GM18909 (cell line): ENCODE measurements around the gene PATJ.

Source experiments
- ATAC-seq: cut with Tn5 transposase; IDR thresholded peaks from one replicate; pipeline ENCODE4 v1.9.1; 2021; ENCODE audit warnings: mild to moderate bottlenecking; ENCODE audit not compliant: unreplicated experiment, poor library complexity

Gene PATJ

DNA sequence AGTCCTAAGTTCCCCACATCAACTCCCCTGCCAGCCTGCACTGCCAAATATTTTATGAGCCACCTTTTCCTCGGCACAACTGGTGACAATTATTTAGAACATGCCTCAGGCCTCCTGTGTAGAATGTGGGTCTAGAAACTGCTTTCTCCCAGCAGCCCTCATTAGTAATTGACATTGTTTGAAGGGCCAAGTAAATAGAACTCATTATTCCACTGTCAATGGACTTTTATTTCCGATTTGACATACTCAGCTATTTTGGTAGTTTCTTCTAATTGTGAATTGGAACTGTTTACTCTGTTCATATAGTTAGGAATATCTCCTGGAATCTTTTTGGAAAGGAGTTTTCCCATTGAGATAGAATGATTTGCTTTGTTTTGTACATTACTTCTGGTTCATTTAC is 283.6 kb downstream of the PATJ start:
- no peak for ATAC-seq

DNA sequence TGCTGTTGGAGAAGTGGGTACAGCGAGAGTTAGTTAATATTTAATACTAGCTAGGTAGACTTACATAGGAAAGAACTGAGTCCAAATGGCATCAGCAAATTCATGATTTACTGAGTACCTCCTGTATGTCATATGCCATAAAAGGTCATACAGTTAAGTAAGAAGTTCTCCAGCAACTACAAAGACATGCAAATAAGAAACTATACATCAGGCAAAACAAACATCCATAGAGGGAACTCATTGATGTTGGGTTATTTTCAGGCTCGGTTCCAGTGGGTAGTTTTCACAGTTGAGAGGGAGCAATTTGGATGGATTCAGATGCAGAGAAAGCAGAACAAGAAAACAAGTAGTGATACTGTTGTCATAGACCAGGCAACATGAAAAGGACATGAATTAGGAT is 287.4 kb downstream of the PATJ start:
- no peak for ATAC-seq

DNA sequence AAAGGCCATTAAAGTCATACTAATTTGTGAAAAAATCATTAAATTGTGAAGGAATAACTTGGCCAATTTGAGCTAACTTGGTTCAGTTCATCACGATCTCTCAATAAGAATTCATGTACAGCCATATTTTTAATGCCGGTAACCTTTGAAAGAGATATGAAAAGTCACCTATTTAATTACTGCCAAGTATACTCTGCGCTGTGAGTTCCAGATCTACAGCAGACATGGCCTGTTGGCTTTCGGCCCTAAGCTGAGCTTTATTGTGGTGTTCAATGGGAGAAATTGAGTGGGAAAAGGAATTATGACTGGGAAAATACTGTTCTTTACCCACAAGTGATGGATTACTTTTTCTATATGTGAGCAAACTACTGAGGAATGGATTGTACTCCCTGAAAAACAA is 292.5 kb downstream of the PATJ start:
- ATAC-seq: no peak

DNA sequence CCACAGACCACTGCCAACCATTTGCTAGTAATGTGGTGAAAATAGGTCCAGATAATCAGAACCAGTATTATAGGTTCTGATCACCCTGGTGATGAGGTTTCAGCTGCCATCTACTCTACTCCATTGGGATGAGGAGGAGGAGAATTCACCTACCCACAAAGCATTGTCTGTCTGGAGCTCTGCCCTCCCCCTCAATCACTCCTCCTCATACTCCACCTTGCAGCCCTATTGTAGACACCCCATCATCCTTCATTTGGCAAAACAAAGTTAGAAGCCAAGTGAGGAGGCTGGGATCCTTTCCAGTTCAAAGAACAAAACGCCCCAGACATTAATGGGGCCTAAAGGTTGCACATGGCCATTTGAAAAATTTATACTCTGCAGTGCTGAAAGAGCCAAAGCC is 295.0 kb downstream of the PATJ start:
- ATAC-seq: no peak

DNA sequence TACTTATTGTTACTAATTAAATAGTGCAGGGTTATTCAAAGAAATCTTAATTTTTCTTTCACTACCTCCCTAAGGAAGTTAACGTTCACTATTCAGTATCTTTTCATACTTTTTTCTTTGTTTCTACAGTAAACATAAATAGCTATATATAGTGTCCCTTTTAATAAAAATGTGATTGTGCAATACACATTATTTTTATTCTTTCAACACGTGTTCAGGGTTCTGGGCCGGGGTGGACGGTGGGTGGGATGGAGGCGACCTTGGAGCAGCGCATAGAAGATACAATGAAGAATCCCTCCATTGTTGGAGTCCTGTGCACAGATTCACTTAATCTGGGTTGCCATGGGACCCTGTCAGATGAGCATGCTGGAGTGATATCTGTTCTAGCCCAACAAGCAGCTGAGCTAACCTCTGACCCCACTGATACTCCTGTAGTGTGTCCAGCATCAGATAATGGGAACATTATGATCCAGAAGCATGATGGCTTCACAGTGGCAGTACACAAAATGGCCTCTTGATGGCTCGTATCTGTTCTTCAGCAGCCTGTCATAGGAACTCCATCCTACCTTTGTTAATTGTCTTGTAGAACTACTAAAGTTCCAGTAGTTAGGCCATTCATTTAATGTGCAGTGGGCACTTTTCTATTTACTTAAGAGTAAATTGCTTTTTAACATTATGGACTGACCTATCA is 296.5 kb downstream of the PATJ start:
- no peak for ATAC-seq

DNA sequence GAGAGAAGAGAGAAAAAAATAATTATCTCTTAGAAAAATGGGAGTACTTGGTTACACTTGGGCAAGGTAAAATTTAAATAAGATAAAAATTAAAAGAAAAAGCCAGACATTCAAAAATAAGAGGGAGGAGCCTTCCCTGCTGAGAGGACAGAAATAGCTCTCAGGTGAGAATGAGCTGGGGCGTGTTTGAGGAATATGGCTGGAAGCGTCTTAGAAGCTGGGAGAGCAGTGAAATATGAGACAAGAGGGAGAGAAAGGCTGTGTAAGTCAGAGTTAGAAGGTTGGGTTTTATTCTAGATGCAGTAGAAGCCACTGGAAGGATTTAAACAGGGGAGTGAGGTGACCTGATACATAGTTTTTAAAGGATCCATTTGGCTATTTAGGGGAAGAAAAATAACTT is 298.2 kb downstream of the PATJ start:
- no peak for ATAC-seq

DNA sequence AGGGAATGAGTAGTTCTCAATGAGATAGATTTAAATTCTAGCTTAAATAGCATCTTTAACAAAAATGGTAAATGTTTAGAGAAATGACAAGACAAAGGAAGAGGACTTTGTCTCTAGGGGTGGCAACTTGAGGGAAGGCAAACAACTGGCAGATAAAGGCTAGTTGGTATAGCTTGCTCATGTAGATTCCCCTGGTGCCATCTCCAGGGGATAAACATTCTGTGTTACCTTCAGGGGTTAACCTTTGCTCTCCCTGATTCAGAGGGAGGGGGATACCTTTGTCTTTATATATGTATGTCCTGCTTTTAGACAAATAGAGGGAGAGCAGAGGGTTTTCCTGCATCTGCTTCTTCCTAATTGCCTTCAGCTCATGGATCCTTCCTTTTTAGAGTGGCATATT is 298.7 kb downstream of the PATJ start:
- ATAC-seq: no peak

DNA sequence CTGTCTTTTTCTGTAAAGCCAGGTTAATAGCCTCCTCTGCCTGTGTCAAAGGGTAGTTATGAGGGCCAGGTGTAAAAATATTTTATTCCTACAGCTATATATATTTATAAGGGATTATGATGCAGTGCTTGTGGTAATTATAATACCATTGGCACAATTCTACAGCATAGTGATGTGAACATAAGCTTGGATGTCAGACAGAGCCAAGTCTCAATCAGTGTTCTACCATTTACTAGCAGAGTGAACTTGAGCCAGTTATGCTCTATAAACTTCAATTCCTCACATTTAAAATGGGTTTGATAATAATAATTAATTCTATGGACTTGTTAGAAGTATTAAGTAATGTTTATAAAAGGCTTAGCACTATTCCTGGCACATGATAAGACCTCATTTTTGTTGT is 300.9 kb downstream of the PATJ start:
- ATAC-seq: no peak

DNA sequence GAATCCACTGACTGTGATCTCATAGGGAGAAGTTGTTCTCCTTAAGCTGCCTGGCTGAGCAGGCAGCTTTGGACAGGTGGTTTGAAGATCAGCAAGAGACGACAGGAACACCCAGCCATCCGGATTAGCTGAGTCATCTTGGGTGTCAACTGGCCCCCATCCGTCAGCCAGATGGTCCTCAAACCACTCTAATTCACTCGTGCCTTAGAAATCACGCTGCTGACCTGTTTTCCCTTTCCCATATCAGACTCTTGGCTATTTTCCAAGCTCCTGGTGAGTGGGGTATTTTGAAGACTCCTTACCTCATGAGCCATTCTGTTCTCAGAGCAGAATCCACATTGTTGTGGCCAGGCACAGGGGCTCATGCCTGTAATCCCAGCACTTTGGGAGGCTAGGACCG is 303.3 kb downstream of the PATJ start:
- no peak for ATAC-seq

DNA sequence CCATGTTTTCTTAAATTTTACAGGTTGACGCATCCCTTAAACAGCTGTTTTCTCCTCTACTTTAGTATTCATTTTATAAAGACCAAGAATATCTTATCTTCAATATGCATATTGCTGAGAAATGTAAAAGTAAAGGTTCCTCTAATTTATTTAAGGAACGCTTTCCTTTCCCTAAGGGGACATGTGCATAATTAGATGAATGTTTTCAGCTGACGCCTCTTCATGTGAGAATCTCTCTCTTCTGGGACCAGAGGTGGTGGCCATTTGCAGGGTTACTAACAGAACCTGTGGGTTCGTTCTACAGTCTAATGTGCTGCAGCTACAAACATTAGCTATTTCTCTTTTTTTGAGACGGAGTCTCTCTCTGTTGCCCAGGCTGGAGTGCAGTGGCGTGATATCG is 304.6 kb downstream of the PATJ start:
- ATAC-seq: no peak

DNA sequence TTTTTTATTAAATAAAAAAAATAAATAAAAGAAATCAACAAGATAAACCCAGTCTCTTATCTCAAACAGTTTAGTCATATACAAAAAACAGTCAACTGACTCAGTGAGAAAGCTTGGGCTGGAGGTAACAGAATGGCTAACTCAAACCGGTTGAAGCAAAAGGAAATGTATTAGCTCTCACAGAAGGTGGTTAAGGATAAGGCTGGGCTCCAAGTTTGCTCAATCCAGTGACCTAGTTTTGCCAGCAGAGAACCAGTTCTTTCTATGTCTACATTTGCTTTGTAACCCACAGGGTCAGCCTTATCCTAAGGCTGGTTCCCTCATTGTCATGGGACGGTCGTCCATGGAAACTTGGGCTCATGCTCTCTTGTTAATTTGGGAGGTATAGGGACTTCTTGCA is 307.9 kb downstream of the PATJ start:
- no peak for ATAC-seq

DNA sequence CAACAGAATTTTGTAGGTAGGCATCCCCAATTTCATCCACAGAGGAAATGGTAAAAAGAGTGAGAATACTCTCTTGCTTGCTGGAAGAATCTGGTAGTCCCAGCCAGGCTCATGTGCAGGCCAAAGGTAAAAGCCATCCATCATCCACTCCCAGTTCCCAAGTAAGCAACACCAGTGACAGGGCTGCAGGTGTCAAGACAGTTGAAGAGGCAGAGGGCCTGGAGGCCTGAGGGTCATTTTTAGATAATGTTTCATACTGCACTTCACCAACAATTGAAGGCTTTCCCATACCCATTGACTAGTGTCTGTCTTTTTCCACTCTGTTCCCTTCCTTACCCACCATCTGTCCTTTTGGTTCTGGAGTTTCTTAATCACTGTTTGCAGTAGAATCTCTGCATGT is 310.7 kb downstream of the PATJ start:
- no peak for ATAC-seq

DNA sequence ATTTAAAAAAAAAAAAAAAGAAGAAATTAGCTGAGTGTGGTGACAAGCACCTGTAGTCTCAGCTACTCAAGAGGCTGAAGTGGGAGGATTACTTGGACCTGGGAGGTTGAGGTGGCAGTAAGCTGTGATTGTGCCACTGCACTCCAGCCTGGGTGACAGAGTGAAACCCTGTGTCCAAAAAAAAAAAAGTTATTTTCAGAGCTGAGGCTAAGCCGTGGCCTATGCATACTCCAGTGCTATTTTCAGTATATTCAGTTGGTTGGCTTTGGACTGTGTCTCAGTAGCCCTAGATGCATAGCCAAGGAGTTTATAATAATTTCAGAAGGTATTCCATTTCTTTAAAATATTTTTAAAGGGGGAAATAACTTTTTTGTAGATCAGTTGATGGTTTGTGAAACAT is 311.9 kb downstream of the PATJ start:
- no peak for ATAC-seq

DNA sequence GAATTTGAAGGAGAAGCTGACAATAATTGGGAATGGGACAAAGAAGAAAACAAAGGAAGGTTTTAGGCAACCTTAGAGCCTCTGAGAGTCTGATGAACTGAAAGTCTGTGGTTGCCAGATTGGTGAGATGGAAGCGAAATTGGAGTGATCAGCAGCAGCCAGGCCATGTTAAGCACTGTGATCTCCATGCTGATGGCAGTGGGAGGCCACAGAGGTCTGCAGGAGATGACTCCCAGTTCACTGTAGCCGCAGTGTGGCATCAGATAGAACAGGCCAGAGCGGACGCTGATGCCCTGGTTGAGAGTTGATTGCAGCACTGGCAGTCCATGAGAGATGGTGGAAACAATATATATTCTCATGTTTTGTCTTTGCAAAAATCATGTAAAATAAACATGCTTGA is 314.9 kb downstream of the PATJ start:
- ATAC-seq: no peak

DNA sequence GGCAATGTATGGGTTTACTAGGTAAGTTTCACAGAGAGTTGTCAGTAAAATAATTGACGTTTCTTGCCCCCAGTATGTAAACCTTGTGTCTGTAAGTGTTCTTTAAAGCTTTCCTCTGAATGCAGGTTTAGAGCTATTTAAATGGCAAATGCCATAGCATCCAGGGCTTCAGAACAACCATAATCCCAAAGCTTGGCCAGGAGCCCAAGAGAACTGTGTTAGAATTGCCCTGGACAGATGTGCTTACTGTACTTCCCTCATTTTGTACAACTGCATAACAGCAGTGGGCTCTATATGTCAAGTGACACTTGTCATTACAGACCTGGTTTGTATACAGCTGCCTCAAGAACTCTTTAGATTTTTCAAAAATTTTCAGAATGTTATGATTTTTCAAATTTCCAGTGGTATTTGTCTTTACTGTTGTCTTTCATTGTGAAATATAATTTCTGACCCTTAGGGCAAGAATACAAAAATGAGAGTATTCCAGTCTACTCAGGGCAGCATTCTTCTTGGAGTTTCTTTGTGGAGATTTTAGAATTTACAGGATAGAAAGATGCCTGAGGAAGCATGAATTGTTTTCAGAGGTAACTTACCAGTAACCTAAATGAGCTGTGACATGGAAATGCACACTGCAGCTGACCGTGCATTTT is 315.5 kb downstream of the PATJ start:
- no peak for ATAC-seq

DNA sequence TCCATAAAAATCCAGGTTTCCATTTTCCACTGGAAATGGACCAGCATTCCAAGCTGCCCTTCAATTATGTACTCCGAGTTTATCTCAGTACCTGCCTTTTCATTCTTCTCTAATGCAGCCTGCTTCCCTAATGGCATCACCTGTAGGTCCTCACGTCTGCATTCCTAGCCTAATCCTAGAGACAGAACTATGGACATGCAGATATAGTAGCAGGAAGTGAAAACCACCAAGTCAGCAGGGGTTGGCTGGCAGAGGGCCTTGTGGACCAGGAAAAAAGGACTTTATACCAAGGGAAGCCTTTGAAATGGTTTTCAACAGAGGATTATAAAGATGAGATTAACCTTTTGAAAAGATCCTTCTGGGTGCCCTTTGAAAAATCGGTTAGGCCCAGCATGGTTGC is 316.7 kb downstream of the PATJ start:
- no peak for ATAC-seq

DNA sequence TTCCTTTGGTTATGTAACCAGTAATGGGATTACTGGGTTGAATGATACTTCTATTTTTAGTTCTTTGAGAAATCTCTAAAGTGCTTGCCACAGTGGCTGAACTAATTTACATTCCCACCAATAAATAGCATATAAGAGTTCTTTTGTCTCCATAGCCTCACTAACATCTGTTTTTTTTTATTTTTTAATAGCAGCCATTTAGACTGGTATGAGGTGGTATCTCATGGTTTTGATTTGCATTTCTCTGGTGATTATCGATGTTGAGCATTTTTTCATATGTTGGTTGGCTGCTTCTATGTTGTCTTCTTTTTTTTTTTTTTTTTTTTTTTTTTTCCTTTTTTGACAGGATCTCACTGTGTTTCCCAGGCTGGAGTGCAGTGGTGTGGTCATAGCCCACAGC is 319.8 kb downstream of the PATJ start:
- no peak for ATAC-seq

DNA sequence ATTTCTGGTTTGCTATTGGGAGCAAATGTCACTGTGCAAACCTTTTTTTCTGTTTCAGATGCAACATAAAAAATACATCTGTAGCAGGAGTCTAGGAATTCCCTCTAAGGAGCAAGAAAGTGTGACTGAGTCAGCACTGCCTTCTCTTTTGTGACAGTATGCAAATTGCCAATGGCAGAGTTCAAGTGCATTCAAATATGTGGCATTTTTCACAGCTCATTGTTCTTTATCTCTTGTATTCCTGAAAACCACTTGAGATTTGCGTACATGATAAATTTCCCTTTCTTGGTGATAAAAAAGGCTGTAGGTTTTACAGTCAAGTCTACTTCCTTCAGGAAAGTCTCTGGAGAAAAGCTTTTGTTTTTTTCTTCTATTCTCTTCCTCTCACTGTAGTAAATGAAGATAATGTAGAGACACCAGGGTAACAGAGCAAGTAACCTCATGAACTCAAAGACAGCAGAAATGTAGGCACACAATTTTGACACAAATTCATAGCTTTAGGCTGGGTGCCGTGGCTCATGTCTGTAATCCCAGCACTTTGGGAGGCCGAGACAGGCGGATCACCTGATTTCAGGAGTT is 322.6 kb downstream of the PATJ start:
- ATAC-seq: no peak

DNA sequence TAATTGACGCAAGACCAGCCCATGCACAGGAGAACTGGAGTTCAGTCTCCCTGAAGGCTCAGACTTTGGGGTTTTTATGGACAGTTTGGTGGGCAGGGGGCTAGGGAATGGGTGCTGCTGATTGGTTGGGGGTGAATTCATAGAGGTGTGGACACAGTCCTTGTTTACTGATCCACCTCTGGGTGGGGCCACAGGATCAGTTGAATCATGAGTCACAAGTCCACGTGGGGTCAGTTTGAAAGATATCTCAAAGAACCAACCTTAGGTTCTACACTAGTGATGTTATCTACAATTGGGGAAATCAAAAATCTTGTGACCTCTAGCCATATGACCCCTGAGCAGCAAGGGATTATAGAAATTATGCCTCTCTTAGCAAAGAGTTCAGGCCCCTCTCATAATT is 324.4 kb downstream of the PATJ start:
- ATAC-seq: no peak

DNA sequence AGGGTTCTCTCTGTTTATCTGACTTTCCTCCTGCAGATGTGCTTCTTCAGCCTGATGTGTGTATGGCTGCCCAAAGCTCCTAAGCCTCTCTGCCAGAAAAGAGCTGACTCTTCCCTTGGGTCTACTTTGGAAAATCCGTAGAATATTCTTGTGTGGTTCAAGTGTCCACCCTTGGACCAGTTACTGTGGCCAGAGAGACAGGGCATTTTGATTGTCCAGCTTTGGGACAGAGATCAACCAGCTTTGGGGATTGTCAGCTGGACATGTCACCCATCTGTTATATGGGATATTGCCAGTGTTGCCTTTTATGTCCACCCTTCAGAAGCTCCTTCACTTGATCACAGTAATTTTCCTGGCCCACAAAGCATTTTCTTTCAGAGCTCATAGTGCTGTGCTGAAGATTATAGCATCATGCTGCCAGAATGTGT is 326.1 kb downstream of the PATJ start:
- no peak for ATAC-seq

DNA sequence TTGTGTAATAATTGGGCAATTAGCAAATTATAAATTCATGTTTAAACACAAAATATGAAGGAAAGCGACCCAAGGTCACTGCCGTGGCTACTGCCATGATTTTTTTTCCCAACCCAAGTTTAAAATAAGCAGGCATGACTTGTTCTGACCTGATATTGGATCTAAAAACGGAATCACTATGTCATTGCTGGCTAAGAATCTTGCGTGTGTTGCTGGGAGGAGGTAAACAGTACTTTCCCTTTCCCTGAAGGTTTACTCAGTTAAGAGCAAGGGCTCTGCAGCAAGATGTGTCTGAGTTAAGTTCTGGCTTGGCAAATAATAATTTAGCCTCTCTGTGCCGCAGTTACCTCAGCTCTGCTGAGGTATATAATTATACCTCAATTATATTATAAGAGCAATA is 326.7 kb downstream of the PATJ start:
- no peak for ATAC-seq

DNA sequence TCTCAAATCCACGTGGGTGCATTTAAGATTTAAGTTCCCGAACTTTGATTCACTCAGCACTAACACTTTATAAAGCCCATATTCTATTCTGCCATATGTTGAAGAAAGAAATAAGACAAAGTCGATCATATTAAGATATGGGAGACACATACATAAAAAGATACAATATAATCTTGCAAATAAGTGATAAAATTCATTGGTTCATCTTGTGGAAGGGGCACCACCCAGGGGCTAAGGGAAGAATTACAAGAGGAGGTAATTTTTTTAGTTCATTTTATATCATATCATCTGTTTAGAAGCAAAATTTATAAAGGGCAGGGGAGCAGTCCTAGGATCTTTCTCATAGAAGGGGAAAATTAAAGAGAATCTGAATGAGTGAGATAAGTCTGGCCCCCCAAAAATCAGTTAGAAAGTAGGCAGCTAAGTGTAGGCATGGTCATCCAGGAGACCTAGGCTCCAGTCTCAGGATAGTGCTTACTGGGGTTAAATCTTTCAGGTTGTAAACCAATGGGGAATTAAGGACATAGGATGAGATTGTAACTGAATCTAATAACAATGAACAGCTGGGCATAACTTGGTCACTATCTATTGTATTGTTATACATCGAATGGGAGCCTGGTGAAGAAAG is 328.2 kb downstream of the PATJ start:
- no peak for ATAC-seq
